IMR-90 (cell line): ENCODE data around the gene FAM193A. TPM values are rescaled to one million over a fixed set of nuclear protein-coding genes. Genes with fewer than 3 reads are reported as not detected.
A peak's percentile ranks its signal among the peaks of the same experiment; 100 is the strongest.

ENCODE experiments used
- ATAC-seq: fragments of 200-7000 bp; cut with Tn5 transposase; 2 replicates; pipeline ENCODE4 v1.9.1; 2020; ENCODE audit warnings: low read depth, mild to moderate bottlenecking, moderate library complexity
- BruUV-seq: library from RNA; stranded (reverse); fragments of 400-500 nt; replicated peaks from 2 replicates; lab custom pipeline; 2021; lab: Mats Ljungman, UMichigan
- CTCF ChIA-PET: fragments of 300-600 bp; formaldehyde crosslinking; extraction: SDS; loops from one replicate; lab custom pipeline; 2021; ENCODE audit warnings: antibody characterized with exemption; lab: Yijun Ruan, JAX
- POLR2A ChIA-PET: fragments of 300-600 bp; sonication (Branson Sonifier 250); formaldehyde crosslinking; loops from one replicate; lab custom pipeline; 2022; ENCODE audit warnings: antibody characterized with exemption; ENCODE audit not compliant: unreplicated experiment; lab: Charles Lee
- DNase-seq: peaks from one replicate; pipeline ENCODE4 v3.0.0; 2013
- H2AFZ ChIP-seq: replicated peaks from 2 replicates; pipeline ENCODE3; 2013; ENCODE audit warnings: low read length, mild to moderate bottlenecking; ENCODE audit not compliant: poor library complexity
- H2AK5ac ChIP-seq: 2 replicates; pipeline ENCODE4 v1.6.1; 2013; ENCODE audit warnings: low read depth, low read length, inconsistent platforms
- H2AK9ac ChIP-seq: replicated peaks from 2 replicates; pipeline ENCODE3; 2013; ENCODE audit warnings: mild to moderate bottlenecking, low read depth, low read length, moderate library complexity; ENCODE audit not compliant: poor library complexity
- H2BK120ac ChIP-seq: 2 replicates; pipeline ENCODE4 v1.6.1; 2013; ENCODE audit warnings: low read depth, low read length, inconsistent platforms
- H2BK15ac ChIP-seq: 3 replicates; pipeline ENCODE4 v1.6.1; 2013; ENCODE audit warnings: low read depth, low read length, inconsistent platforms
- H2BK20ac ChIP-seq: 2 replicates; pipeline ENCODE4 v1.6.1; 2013; ENCODE audit warnings: low read depth, mild to moderate bottlenecking, inconsistent platforms, low read length, moderate library complexity
- H2BK5ac ChIP-seq: 2 replicates; pipeline ENCODE4 v1.6.1; 2013; ENCODE audit warnings: mild to moderate bottlenecking, low read depth, low read length, inconsistent platforms; ENCODE audit not compliant: poor library complexity, severe bottlenecking
- H3K14ac ChIP-seq: replicated peaks from 2 replicates; pipeline ENCODE4 v1.6.1; 2013; ENCODE audit warnings: low read depth, low read length, inconsistent platforms
- H3K18ac ChIP-seq: 2 replicates; pipeline ENCODE4 v1.6.1; 2013; ENCODE audit warnings: low read depth, low read length, control low read depth
- H3K23ac ChIP-seq: 2 replicates; pipeline ENCODE4 v1.6.1; 2013; ENCODE audit warnings: low read depth, low read length, inconsistent platforms
- H3K27ac ChIP-seq: 2 replicates; pipeline ENCODE4 v1.5.1; 2013; ENCODE audit warnings: mild to moderate bottlenecking, control low read depth, low read length; ENCODE audit not compliant: insufficient read depth
- H3K27me3 ChIP-seq: 2 replicates; pipeline ENCODE4 v1.6.1; 2013; ENCODE audit warnings: low read length; ENCODE audit not compliant: control insufficient read depth, insufficient read depth
- H3K36me3 ChIP-seq: 2 replicates; pipeline ENCODE4 v1.6.1; 2013; ENCODE audit warnings: low read length, mixed read lengths; ENCODE audit not compliant: control insufficient read depth, insufficient read depth
- H3K4ac ChIP-seq: 2 replicates; pipeline ENCODE4 v1.6.1; 2013; ENCODE audit warnings: low read depth, low read length, inconsistent platforms
- H3K4me1 ChIP-seq: 2 replicates; pipeline ENCODE4 v1.6.1; 2013; ENCODE audit warnings: low read length, mixed read lengths; ENCODE audit not compliant: control insufficient read depth, insufficient read depth
- H3K4me2 ChIP-seq: 2 replicates; pipeline ENCODE4 v1.6.1; 2013; ENCODE audit warnings: low read depth, mild to moderate bottlenecking, control low read depth, low read length, moderate library complexity
- H3K4me3 ChIP-seq: 2 replicates; pipeline ENCODE4 v1.5.1; 2013; ENCODE audit warnings: low read depth, mild to moderate bottlenecking, control low read depth, low read length, moderate library complexity; ENCODE audit not compliant: insufficient read depth
- H3K56ac ChIP-seq: 2 replicates; pipeline ENCODE4 v1.6.1; 2013; ENCODE audit warnings: low read length, inconsistent platforms; ENCODE audit not compliant: insufficient read depth; ENCODE audit errors: extremely low read depth
- H3K79me1 ChIP-seq, 2 experiments: 2 replicates each; pipeline ENCODE4 v1.6.1; 2013; ENCODE audit warnings: low read length in 2 of 2, inconsistent platforms in 1 of 2, low read depth in 1 of 2
- H3K9ac ChIP-seq: 2 replicates; pipeline ENCODE4 v1.6.1; 2013; ENCODE audit warnings: low read depth, low read length, control low read depth
- H3K9me1 ChIP-seq: 2 replicates; pipeline ENCODE4 v1.6.1; 2013; ENCODE audit warnings: low read length, inconsistent platforms; ENCODE audit not compliant: insufficient read depth
- H3K9me3 ChIP-seq: 2 replicates; pipeline ENCODE4 v1.6.1; 2013; ENCODE audit warnings: low read length; ENCODE audit not compliant: control insufficient read depth, insufficient read depth
- H4K20me1 ChIP-seq: 2 replicates; pipeline ENCODE4 v1.6.1; 2013; ENCODE audit warnings: low read length, inconsistent platforms; ENCODE audit not compliant: insufficient read depth
- H4K5ac ChIP-seq: 2 replicates; pipeline ENCODE4 v1.6.1; 2013; ENCODE audit warnings: mild to moderate bottlenecking, low read depth, low read length, control low read depth
- H4K8ac ChIP-seq, 2 experiments: 2 replicates each; pipeline ENCODE4 v1.6.1; 2013; ENCODE audit warnings: low read depth in 2 of 2, low read length in 2 of 2, control low read depth in 1 of 2, inconsistent platforms in 1 of 2
- H4K91ac ChIP-seq: 2 replicates; pipeline ENCODE4 v1.6.1; 2013; ENCODE audit warnings: low read depth, low read length, inconsistent platforms; ENCODE audit not compliant: insufficient read depth
- BHLHE40 ChIP-seq: fragments of 150-350 bp; IDR thresholded peaks from 2 replicates; pipeline ENCODE4 v1.6.1; 2016; ENCODE audit warnings: mild to moderate bottlenecking, low read depth, low read length
- CEBPB ChIP-seq: IDR thresholded peaks from 2 replicates; pipeline ENCODE4 v1.6.1; 2012; ENCODE audit warnings: low read depth, low read length, improper control_type of control experiment
- CHD1 ChIP-seq: IDR thresholded peaks from 2 replicates; pipeline ENCODE4 v1.6.1; 2012; ENCODE audit warnings: low read depth, low read length, improper control_type of control experiment
- CTCF ChIP-seq: conservative IDR thresholded peaks from 2 replicates; pipeline ENCODE4 v1.5.1; 2012; ENCODE audit warnings: mild to moderate bottlenecking, low read depth, low read length, improper control_type of control experiment
- ELK1 ChIP-seq: fragments of 150-350 bp; IDR thresholded peaks from 2 replicates; pipeline ENCODE4 v1.6.1; 2016; ENCODE audit warnings: low read depth, mild to moderate bottlenecking, low read length, moderate library complexity, borderline replicate concordance
- FOS ChIP-seq: fragments of 150-350 bp; IDR thresholded peaks from 2 replicates; pipeline ENCODE4 v1.6.1; 2016; ENCODE audit warnings: low read depth, low read length
- MAFK ChIP-seq: IDR thresholded peaks from 2 replicates; pipeline ENCODE4 v1.6.1; 2012; ENCODE audit warnings: low read depth, low read length, improper control_type of control experiment
- MAZ ChIP-seq: IDR thresholded peaks from 2 replicates; pipeline ENCODE4 v1.6.1; 2012; ENCODE audit warnings: low read depth, mild to moderate bottlenecking, low read length, improper control_type of control experiment, moderate library complexity, borderline replicate concordance
- MXI1 ChIP-seq: IDR thresholded peaks from 2 replicates; pipeline ENCODE4 v1.6.1; 2012; ENCODE audit warnings: low read depth, mild to moderate bottlenecking, low read length, moderate library complexity, borderline replicate concordance
- NFE2L2 ChIP-seq: fragments of 150-350 bp; IDR thresholded peaks from 2 replicates; pipeline ENCODE4 v1.6.1; 2016; ENCODE audit warnings: low read depth, mild to moderate bottlenecking, low read length
- POLR2A ChIP-seq: IDR thresholded peaks from 2 replicates; pipeline ENCODE4 v1.6.1; 2012; ENCODE audit warnings: mild to moderate bottlenecking, low read depth, low read length
- RAD21 ChIP-seq: IDR thresholded peaks from 2 replicates; pipeline ENCODE4 v1.6.1; 2012; ENCODE audit warnings: low read length, improper control_type of control experiment
- RCOR1 ChIP-seq: IDR thresholded peaks from 2 replicates; pipeline ENCODE4 v1.6.1; 2012; ENCODE audit warnings: mild to moderate bottlenecking, low read length, improper control_type of control experiment; ENCODE audit not compliant: insufficient replicate concordance
- RFX5 ChIP-seq: IDR thresholded peaks from 2 replicates; pipeline ENCODE4 v1.8.0; 2012; ENCODE audit warnings: low read depth, mild to moderate bottlenecking, low read length, moderate library complexity
- SMC3 ChIP-seq: fragments of 150-350 bp; IDR thresholded peaks from 2 replicates; pipeline ENCODE4 v1.6.1; 2016; ENCODE audit warnings: low read depth, mild to moderate bottlenecking, antibody characterized with exemption, low read length, moderate library complexity
- USF2 ChIP-seq: fragments of 150-350 bp; IDR thresholded peaks from 2 replicates; pipeline ENCODE4 v1.6.1; 2017; ENCODE audit warnings: mild to moderate bottlenecking, antibody characterized with exemption, low read length, low read depth
- WGBS, 2 experiments: methylation state at CpG; one replicate each; pipeline versions ENCODE4 v1.1.5 to v1.1.7; 2013; ENCODE audit warnings: missing lambda C conversion rate in 2 of 2; ENCODE audit not compliant: insufficient read length in 1 of 2; ENCODE audit errors: extremely low coverage in 2 of 2; 5-methylcytosine and 5-hydroxymethylcytosine counted together
- dilution Hi-C: fragments of 300-500 bp; cut with HindIII; formaldehyde crosslinking; loops from one replicate; pipeline ENCODE4 v1.14.3; 2018; ENCODE audit warnings: low sequenced_read_pairs; ENCODE audit not compliant: unreplicated experiment
- in situ Hi-C: fragments of 300-500 bp; cut with MboI; formaldehyde crosslinking; loops from 3 replicates; pipeline ENCODE4 v1.14.3; 2019; ENCODE audit warnings: low sequenced_read_pairs, inconsistent platforms, mixed read lengths
- intact Hi-C: fragments of 100-400 bp; cut with micrococcal nuclease; formaldehyde crosslinking; loops from 2 replicates; pipeline ENCODE4 v1.10.0; 2022
- polyA plus RNA-seq, 3 experiments: library from polyadenylated mRNA; depleted of rRNA; stranded (reverse); fragments of >200 nt; gene quantifications; 2 replicates each; pipeline ENCODE4 v1.2.3, GENCODE V29; 2012; ENCODE audit warnings: low replicate concordance in 1 of 3
- total RNA-seq: library from RNA; depleted of rRNA; stranded (reverse); fragments of >200 nt; gene quantifications from 2 replicates; pipeline ENCODE4 v1.2.3, GENCODE V29; 2012

FAM193A gene
- total and polyA plus RNA-seq, 2 of the 4 experiments (the other 2 are of a cell fraction): 6.8 to 11.0 TPM

GRCh38 chr4:2591189-2591588 lies 54.7 kb downstream of the FAM193A start:
- in situ Hi-C loops: no loop called here
- Histone ChIP-seq H3K23ac (peak overlapping the region; percentile 13; the same call in 1 of the 2 replicates), H3K79me1 (peaks cover 20 to 90% of the 10 kb centered on the region in 2 experiments), H3K4me3 (no peak overlapping the region), H2BK20ac (no peak overlapping the region), H2AK9ac (peak overlapping the region; percentile 75), H2AK5ac (peak overlapping the region; percentile 20; the same call in 1 of the 2 replicates), H3K27me3 (no peaks in the 10 kb centered on the region), H2BK15ac (no peak overlapping the region), H3K4ac (0 out of 2 replicates have a peak overlapping the region, but pooled peaks have one; percentile 8), H2BK120ac (no peak overlapping the region), H2AFZ (no peak overlapping the region), H3K14ac (peak overlapping the region; percentile 47), H3K27ac (peak overlapping the region; percentile 55; the same call in 1 of the 2 replicates), H3K4me1 (peaks cover 28% of the 10 kb centered on the region), H4K91ac (no peak overlapping the region), H3K9me1 (peaks cover 43% of the 10 kb centered on the region), H3K4me2 (peak overlapping the region; percentile 53), H4K8ac (no peak overlapping the region), H3K18ac (peak overlapping the region; percentile 27; the same call in 1 of the 2 replicates), H2BK5ac (no peak overlapping the region), H4K5ac (0 out of 2 replicates have a peak overlapping the region, but pooled peaks have one; percentile 21), H3K9me3 (no peaks in the 10 kb centered on the region), H3K56ac (no peak overlapping the region), H4K20me1 (peaks cover 99% of the 10 kb centered on the region), H3K36me3 (peaks cover 2% of the 10 kb centered on the region; the same call in 1 of the 2 replicates), H3K9ac (no peak overlapping the region)
- ChIA-PET POLR2A (no interaction called here), CTCF (no interaction called here)
- no peak for TF ChIP-seq NFE2L2
- TF ChIP-seq CHD1: no peak
- TF ChIP-seq FOS: no peak
- TF ChIP-seq MXI1: no peak
- TF ChIP-seq MAZ: no peak
- no peak for TF ChIP-seq RAD21
- TF ChIP-seq CEBPB: no peak
- no peak for TF ChIP-seq ELK1
- TF ChIP-seq SMC3: no peak
- no peak for TF ChIP-seq BHLHE40
- no peak for TF ChIP-seq RFX5
- no peak for TF ChIP-seq USF2
- TF ChIP-seq POLR2A: no peak
- no peak for TF ChIP-seq RCOR1
- TF ChIP-seq CTCF: no peak
- no peak for TF ChIP-seq MAFK
- BruUV-seq: no TSS peak
- DNase-seq (peak; percentile 43), ATAC-seq (peak; percentile 37)
- WGBS, 2 experiments: 51% methylated on average over 2 of the region's 8 CpGs; no CpG with 5 or more reads in 1 of the 2 experiments
- intact Hi-C loops: no loop called here
- dilution Hi-C loops: no loop called here
